H1 (cell line): ENCODE data around the gene CRTC1. TPM values are rescaled to one million over a fixed set of nuclear protein-coding genes. Genes with fewer than 3 reads are reported as not detected.
A peak's percentile ranks its signal among the peaks of the same experiment; 100 is the strongest.

Experiments
- CTCF ChIA-PET: fragments of 300-600 bp; sonication (Branson Sonifier 250); formaldehyde crosslinking; loops from one replicate; lab custom pipeline; 2021; ENCODE audit not compliant: partially characterized antibody; lab: Charles Lee
- POLR2A ChIA-PET: fragments of 300-600 bp; sonication (Branson Sonifier 250); formaldehyde crosslinking; loops from one replicate; lab custom pipeline; 2021; ENCODE audit warnings: inconsistent platforms; ENCODE audit not compliant: partially characterized antibody; lab: Charles Lee
- DNase-seq, 2 experiments: peaks; one replicate each; pipeline versions ENCODE4 v3.0.0 to v3.0.0-alpha.2; 2010 to 2022; ENCODE audit warnings: low spot score in 2 of 2, low read depth in 1 of 2, mixed read lengths in 1 of 2
- FAIRE-seq: peaks from 2 replicates; lab custom pipeline; 2011; peaks lifted over from hg19 to GRCh38; lab: Jason Lieb, UNC
- H2AFZ ChIP-seq: 2 replicates; pipeline ENCODE4 v1.8.1; 2012; ENCODE audit warnings: low read length, inconsistent platforms
- H2AK5ac ChIP-seq: 2 replicates; pipeline ENCODE4 v1.6.1; 2013; ENCODE audit warnings: low read depth, low read length
- H2BK120ac ChIP-seq: replicated peaks from 2 replicates; pipeline ENCODE3; 2013; ENCODE audit warnings: low read depth, low read length, inconsistent platforms
- H2BK12ac ChIP-seq: 2 replicates; pipeline ENCODE4 v1.6.1; 2013; ENCODE audit warnings: low read depth, low read length
- H2BK15ac ChIP-seq: 2 replicates; pipeline ENCODE4 v1.6.1; 2013; ENCODE audit warnings: low read length
- H2BK20ac ChIP-seq: 2 replicates; pipeline ENCODE4 v1.6.1; 2013; ENCODE audit warnings: low read length
- H2BK5ac ChIP-seq: 2 replicates; pipeline ENCODE4 v1.6.1; 2013; ENCODE audit warnings: low read depth, low read length
- H3K14ac ChIP-seq: 2 replicates; pipeline ENCODE4 v1.6.1; 2013; ENCODE audit warnings: inconsistent platforms; ENCODE audit not compliant: insufficient read length
- H3K18ac ChIP-seq: 2 replicates; pipeline ENCODE4 v1.6.1; 2013; ENCODE audit warnings: low read length; ENCODE audit errors: extremely low read depth
- H3K23ac ChIP-seq: 2 replicates; pipeline ENCODE4 v1.6.1; 2013; ENCODE audit warnings: inconsistent platforms; ENCODE audit not compliant: insufficient read length
- H3K23me2 ChIP-seq: 2 replicates; pipeline ENCODE4 v1.6.1; 2013; ENCODE audit warnings: low read depth, low read length
- H3K27ac ChIP-seq: 2 replicates; pipeline ENCODE4 v1.6.1; 2011; ENCODE audit warnings: low read depth, low read length, inconsistent platforms
- H3K27me3 ChIP-seq, 4 experiments: replicated peaks in 1 of 4; 1 replicate in 1 of 4; 2 replicates in 3 of 4; pipeline versions ENCODE4 v1.6.1 to v1.8.1; 2011 to 2013; ENCODE audit warnings: low read length in 3 of 4, mild to moderate bottlenecking in 3 of 4, inconsistent platforms in 2 of 4, mixed read lengths in 2 of 4, moderate library complexity in 1 of 4; ENCODE audit not compliant: control insufficient read depth in 3 of 4, insufficient read depth in 3 of 4; ENCODE audit errors: extremely low read depth in 1 of 4
- H3K36me3 ChIP-seq, 4 experiments: 2 replicates each; pipeline versions ENCODE4 v1.6.1 to v1.8.1; 2011 to 2013; ENCODE audit warnings: mild to moderate bottlenecking in 4 of 4, low read length in 3 of 4, moderate library complexity in 2 of 4, control low read depth in 1 of 4, inconsistent platforms in 1 of 4; ENCODE audit not compliant: insufficient read depth in 4 of 4, control insufficient read depth in 2 of 4
- H3K4ac ChIP-seq: replicated peaks from 2 replicates; pipeline ENCODE3; 2013; ENCODE audit warnings: low read length, low read depth, mixed read lengths, inconsistent platforms; ENCODE audit not compliant: insufficient read length
- H3K4me1 ChIP-seq, 4 experiments: replicated peaks in 1 of 4; 1 replicate in 1 of 4; 2 replicates in 3 of 4; pipeline versions ENCODE4 v1.6.1 to v1.8.1; 2011 to 2013; ENCODE audit warnings: low read length in 3 of 4, inconsistent platforms in 2 of 4, mixed read lengths in 1 of 4; ENCODE audit not compliant: insufficient read depth in 4 of 4, control insufficient read depth in 3 of 4
- H3K4me2 ChIP-seq, 2 experiments: 2 replicates each; pipeline versions ENCODE4 v1.6.1 to v1.8.1; 2011 to 2013; ENCODE audit warnings: low read depth in 2 of 2, low read length in 2 of 2, control low read depth in 1 of 2, inconsistent platforms in 1 of 2, mild to moderate bottlenecking in 1 of 2; ENCODE audit not compliant: insufficient read depth in 1 of 2
- H3K4me3 ChIP-seq, 4 experiments: fragments of 200-600, 300-600 bp in 1 of 4; sonication (generic), shearing (Covaris generic), sonication (Bioruptor Twin) in 1 of 4; 2 replicates each; pipeline versions ENCODE4 v1.5.1 to v1.8.1; 2011 to 2016; ENCODE audit warnings: low read length in 4 of 4, low read depth in 3 of 4, control low read depth in 2 of 4, inconsistent platforms in 2 of 4, mild to moderate bottlenecking in 2 of 4, mixed read lengths in 1 of 4, moderate library complexity in 1 of 4; ENCODE audit not compliant: insufficient read depth in 2 of 4; ENCODE audit errors: extremely low read depth in 1 of 4
- H3K56ac ChIP-seq: replicated peaks from 2 replicates; pipeline ENCODE3; 2013; ENCODE audit warnings: low read depth, mild to moderate bottlenecking, mixed read lengths, low read length, inconsistent platforms; ENCODE audit not compliant: insufficient read length
- H3K79me1 ChIP-seq: 2 replicates; pipeline ENCODE4 v1.6.1; 2013; ENCODE audit warnings: low read depth, low read length, control low read depth
- H3K79me2 ChIP-seq, 2 experiments: 2 replicates each; pipeline versions ENCODE4 v1.6.1 to v1.8.1; 2012 to 2013; ENCODE audit warnings: low read length in 2 of 2, mild to moderate bottlenecking in 2 of 2, inconsistent platforms in 1 of 2; ENCODE audit not compliant: insufficient read depth in 2 of 2, control insufficient read depth in 1 of 2
- H3K9ac ChIP-seq, 4 experiments: replicated peaks in 1 of 4; 1 replicate in 1 of 4; 2 replicates in 3 of 4; pipeline versions ENCODE4 v1.6.1 to v1.8.1; 2011 to 2013; ENCODE audit warnings: low read depth in 3 of 4, low read length in 3 of 4, control low read depth in 2 of 4, mild to moderate bottlenecking in 2 of 4, moderate library complexity in 2 of 4, inconsistent platforms in 1 of 4; ENCODE audit errors: extremely low read depth in 1 of 4
- H3K9me3 ChIP-seq, 2 experiments: 2 replicates each; pipeline versions ENCODE4 v1.6.1 to v1.8.1; 2012 to 2013; ENCODE audit warnings: mild to moderate bottlenecking in 2 of 2, moderate library complexity in 2 of 2, control low read depth in 1 of 2, inconsistent platforms in 1 of 2, low read depth in 1 of 2, low read length in 1 of 2, mixed read lengths in 1 of 2; ENCODE audit not compliant: insufficient read depth in 2 of 2
- H4K20me1 ChIP-seq, 2 experiments: replicated peaks in 1 of 2; 2 replicates each; pipeline versions ENCODE3 to v1.8.1; 2011 to 2013; ENCODE audit warnings: inconsistent platforms in 2 of 2, low read length in 2 of 2, mild to moderate bottlenecking in 1 of 2; ENCODE audit not compliant: insufficient read depth in 2 of 2, control insufficient read depth in 1 of 2
- H4K5ac ChIP-seq: 2 replicates; pipeline ENCODE4 v1.6.1; 2013; ENCODE audit warnings: low read length, low read depth, mixed read lengths, inconsistent platforms; ENCODE audit not compliant: insufficient read length
- H4K8ac ChIP-seq: 2 replicates; pipeline ENCODE4 v1.8.0; 2013; ENCODE audit warnings: mild to moderate bottlenecking, moderate library complexity, low read length, inconsistent platforms; ENCODE audit not compliant: insufficient read depth; ENCODE audit errors: extremely low read depth
- H4K91ac ChIP-seq: replicated peaks from 2 replicates; pipeline ENCODE3; 2013; ENCODE audit warnings: low read length, mixed read lengths, inconsistent platforms; ENCODE audit not compliant: insufficient read length
- ASH2L ChIP-seq: fragments of 200-600, 300-600 bp; sonication (generic); IDR thresholded peaks from one replicate; pipeline ENCODE4 v1.7.1; 2017; ENCODE audit warnings: low read length
- ATF3 ChIP-seq: IDR thresholded peaks from 2 replicates; pipeline ENCODE4 v1.6.1; 2011; ENCODE audit warnings: low read depth, mild to moderate bottlenecking, low read length; ENCODE audit not compliant: insufficient read depth
- BCL11A ChIP-seq, 2 experiments: IDR thresholded peaks; one replicate each; pipeline ENCODE4 v1.6.1; 2011; ENCODE audit warnings: low read depth in 2 of 2, low read length in 2 of 2, mild to moderate bottlenecking in 2 of 2
- EZH2 ChIP-seq: fragments of 200-600 bp; sonication (generic); IDR thresholded peaks from 2 replicates; pipeline ENCODE4 v1.7.1; 2012; ENCODE audit warnings: low read depth, mild to moderate bottlenecking, moderate library complexity, low read length, inconsistent platforms; ENCODE audit not compliant: severe bottlenecking
- MAFK ChIP-seq: IDR thresholded peaks from 2 replicates; pipeline ENCODE4 v1.6.1; 2012; ENCODE audit warnings: low read depth, mild to moderate bottlenecking, improper control_type of control experiment, low read length
- NANOG ChIP-seq: IDR thresholded peaks from 2 replicates; pipeline ENCODE4 v1.6.1; 2011; ENCODE audit warnings: low read length, low read depth, mild to moderate bottlenecking, inconsistent platforms; ENCODE audit not compliant: insufficient read depth, poor library complexity, severe bottlenecking
- RAD21 ChIP-seq, 2 experiments: IDR thresholded peaks in 1 of 2; conservative IDR thresholded peaks in 1 of 2; 2 replicates each; pipeline ENCODE4 v1.6.1; 2011; ENCODE audit warnings: low read depth in 2 of 2, low read length in 2 of 2, improper control_type of control experiment in 1 of 2, inconsistent platforms in 1 of 2, mild to moderate bottlenecking in 1 of 2, moderate library complexity in 1 of 2
- RNF2 ChIP-seq: fragments of 200-900, 300-1000 bp; sonication (generic); IDR thresholded peaks from 2 replicates; pipeline ENCODE4 v1.7.1; 2016; ENCODE audit warnings: borderline replicate concordance, low read depth, mild to moderate bottlenecking, antibody characterized with exemption, low read length; ENCODE audit not compliant: poor library complexity, severe bottlenecking; ENCODE audit errors: missing control alignments
- SAP30 ChIP-seq: fragments of 300-600 bp; sonication (generic); IDR thresholded peaks from 2 replicates; pipeline ENCODE4 v1.7.1; 2012; ENCODE audit warnings: low read length, moderate library complexity, mild to moderate bottlenecking, inconsistent platforms; ENCODE audit not compliant: insufficient read depth, insufficient replicate concordance
- TBP ChIP-seq: IDR thresholded peaks from 2 replicates; pipeline ENCODE4 v1.6.1; 2011; ENCODE audit warnings: low read depth, low read length, improper control_type of control experiment
- YY1 ChIP-seq: IDR thresholded peaks from 2 replicates; pipeline ENCODE4 v1.6.1; 2011; ENCODE audit warnings: low read depth, mild to moderate bottlenecking, low read length
- WGBS, 2 experiments: shearing (Covaris generic) in 1 of 2; methylation state at CpG; one replicate each; pipeline versions ENCODE4 v1.1.6 to v1.1.7; 2013 to 2015; ENCODE audit warnings: low lambda C conversion rate in 2 of 2, mixed read lengths in 2 of 2, inconsistent platforms in 1 of 2, low coverage in 1 of 2, missing lambda C conversion rate in 1 of 2; ENCODE audit not compliant: insufficient replicate concordance in 2 of 2, insufficient coverage in 1 of 2, insufficient read length in 1 of 2; ENCODE audit errors: extremely low coverage in 1 of 2, missing lambda C conversion rate in 1 of 2; 5-methylcytosine and 5-hydroxymethylcytosine counted together
- polyA plus RNA-seq, 7 experiments: library from polyadenylated mRNA; depleted of rRNA in 3 of 7; stranded (reverse) in 5 of 7; unstranded in 2 of 7; fragments of >200 nt in 5 of 7; fragments of 200-250 nt in 2 of 7; gene quantifications; 1 replicate in 5 of 7; 2 replicates in 1 of 7; 4 replicates in 1 of 7; pipeline versions ENCODE4 v1.2.1 to v1.2.3, GENCODE V29; 2011 to 2013; ENCODE audit warnings: missing spikeins in 2 of 7, mixed read lengths in 2 of 7
- total RNA-seq: library from RNA; stranded (reverse); fragmentation: NEBNext Ultra II Directional; extraction: Animal tissue kit (Norgen Biotek cat#: 25700); gene quantifications from 2 replicates; pipeline ENCODE4 v1.2.1, GENCODE V29; 2021

The CRTC1 gene
- total and polyA plus RNA-seq, 2 of the 8 experiments (the other 6 are each of a cell fraction or from before 2014, with no cell fraction given): 2.9 to 8.5 TPM

- no peak overlapping the region for H2BK12ac ChIP-seq
- H3K14ac ChIP-seq: no peak overlapping the region
- H4K91ac ChIP-seq: no peak overlapping the region
- no peaks in the 10 kb centered on the region for H3K23me2 ChIP-seq
- no peaks in the 10 kb centered on the region for H3K9me3 ChIP-seq
- H3K4me2 ChIP-seq: no peak overlapping the region
- H3K36me3 ChIP-seq: no peaks in the 10 kb centered on the region
- H3K79me2 ChIP-seq: no peaks in the 10 kb centered on the region
- no peak overlapping the region for H2BK20ac ChIP-seq
- POLR2A ChIA-PET: interaction anchor here (1.6 kb wide), 1 partner anchor 46 kb away, joined by 3 read pairs; no protein-coding TSS in a partner anchor
- no peak overlapping the region for H3K27ac ChIP-seq
- H3K23ac ChIP-seq: no peak overlapping the region
- CTCF ChIA-PET: interaction anchor here (0.9 to 1.8 kb wide), 6 partner anchors 11 to 218 kb away, joined by 3 to 6 read pairs (median 3); no protein-coding TSS in a partner anchor
- no peak overlapping the region for H3K4ac ChIP-seq
- no peak overlapping the region for H2AK5ac ChIP-seq
- H3K79me1 ChIP-seq: peaks cover 2% of the 10 kb centered on the region; the same call in 1 of the 2 replicates
- H4K8ac ChIP-seq: 0 out of 2 replicates have a peak overlapping the region, but pooled peaks have one; percentile 11
- H3K4me1 ChIP-seq: peaks cover 0 to 3% (median 0%) of the 10 kb centered on the region in 4 experiments; a peak in 1 of 7 replicates
- H2BK120ac ChIP-seq: no peak overlapping the region
- H3K27me3 ChIP-seq: no peaks in the 10 kb centered on the region
- H2AFZ ChIP-seq: no peak overlapping the region
- no peak overlapping the region for H3K9ac ChIP-seq
- 80% methylated on average over 10 of the region's 10 CpGs; no CpG with 5 or more reads in 1 of the 2 experiments for WGBS, 2 experiments
- peaks cover under 1 to 10% of the 10 kb centered on the region in 2 experiments for H4K20me1 ChIP-seq
- H3K56ac ChIP-seq: no peak overlapping the region
- no peak overlapping the region for H3K18ac ChIP-seq
- no peak overlapping the region for H3K4me3 ChIP-seq
- DNase-seq (no peak), FAIRE-seq (no peak)
- no peak overlapping the region for H4K5ac ChIP-seq
- no peak overlapping the region for H2BK5ac ChIP-seq
- H2BK15ac ChIP-seq: no peak overlapping the region
- TF ChIP-seq BCL11A (IDR thresholded peaks at IDR 0.05; ENCODE audit: low read depth in 2 of 2, low read length in 2 of 2): no peak
- no peak for TF ChIP-seq NANOG
- no peak for TF ChIP-seq RAD21 (IDR thresholded peaks at IDR 0.05 in 1 of 2, conservative IDR thresholded peaks at IDR 0.05 in 1 of 2; ENCODE audit: low read depth in 2 of 2, low read length in 2 of 2)
- TF ChIP-seq ASH2L: no peak
- TF ChIP-seq RNF2: no peak
- no peak for TF ChIP-seq EZH2
- TF ChIP-seq TBP: no peak
- TF ChIP-seq MAFK: no peak
- TF ChIP-seq SAP30: no peak
- TF ChIP-seq ATF3: no peak
- no peak for TF ChIP-seq YY1
Measured at GRCh38 chr19:18737337-18737953, 54.0 kb downstream of the CRTC1 start.
